ENCODE data around the gene RNF32. TPM values are rescaled to one million over a fixed set of nuclear protein-coding genes. Genes with fewer than 3 reads are reported as not detected.

RNF32 gene
- total and polyA plus RNA-seq, 2 of the 13 experiments (the other 11 are each of a cell fraction or from before 2014, with no cell fraction given), result not detected

- TF ChIP-seq, protein P1, sequence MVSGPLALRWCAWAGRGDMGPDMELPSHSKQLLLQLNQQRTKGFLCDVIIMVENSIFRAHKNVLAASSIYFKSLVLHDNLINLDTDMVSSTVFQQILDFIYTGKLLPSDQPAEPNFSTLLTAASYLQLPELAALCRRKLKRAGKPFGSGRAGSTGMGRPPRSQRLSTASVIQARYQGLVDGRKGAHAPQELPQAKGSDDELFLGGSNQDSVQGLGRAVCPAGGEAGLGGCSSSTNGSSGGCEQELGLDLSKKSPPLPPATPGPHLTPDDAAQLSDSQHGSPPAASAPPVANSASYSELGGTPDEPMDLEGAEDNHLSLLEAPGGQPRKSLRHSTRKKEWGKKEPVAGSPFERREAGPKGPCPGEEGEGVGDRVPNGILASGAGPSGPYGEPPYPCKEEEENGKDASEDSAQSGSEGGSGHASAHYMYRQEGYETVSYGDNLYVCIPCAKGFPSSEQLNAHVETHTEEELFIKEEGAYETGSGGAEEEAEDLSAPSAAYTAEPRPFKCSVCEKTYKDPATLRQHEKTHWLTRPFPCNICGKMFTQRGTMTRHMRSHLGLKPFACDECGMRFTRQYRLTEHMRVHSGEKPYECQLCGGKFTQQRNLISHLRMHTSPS (CRISPR knock-in tag; IDR thresholded peaks at IDR 0.05; ENCODE audit: low read depth), result peak; percentile 75; the same call in 1 of the 2 replicates
- no peak for TF ChIP-seq ZNF816 (CRISPR knock-in tag; IDR thresholded peaks at IDR 0.05; ENCODE audit: borderline replicate concordance)
These were observed 63.4 kb downstream of the RNF32 start (continued) for GRCh38 chr7:156703773-156704482.

DNA sequence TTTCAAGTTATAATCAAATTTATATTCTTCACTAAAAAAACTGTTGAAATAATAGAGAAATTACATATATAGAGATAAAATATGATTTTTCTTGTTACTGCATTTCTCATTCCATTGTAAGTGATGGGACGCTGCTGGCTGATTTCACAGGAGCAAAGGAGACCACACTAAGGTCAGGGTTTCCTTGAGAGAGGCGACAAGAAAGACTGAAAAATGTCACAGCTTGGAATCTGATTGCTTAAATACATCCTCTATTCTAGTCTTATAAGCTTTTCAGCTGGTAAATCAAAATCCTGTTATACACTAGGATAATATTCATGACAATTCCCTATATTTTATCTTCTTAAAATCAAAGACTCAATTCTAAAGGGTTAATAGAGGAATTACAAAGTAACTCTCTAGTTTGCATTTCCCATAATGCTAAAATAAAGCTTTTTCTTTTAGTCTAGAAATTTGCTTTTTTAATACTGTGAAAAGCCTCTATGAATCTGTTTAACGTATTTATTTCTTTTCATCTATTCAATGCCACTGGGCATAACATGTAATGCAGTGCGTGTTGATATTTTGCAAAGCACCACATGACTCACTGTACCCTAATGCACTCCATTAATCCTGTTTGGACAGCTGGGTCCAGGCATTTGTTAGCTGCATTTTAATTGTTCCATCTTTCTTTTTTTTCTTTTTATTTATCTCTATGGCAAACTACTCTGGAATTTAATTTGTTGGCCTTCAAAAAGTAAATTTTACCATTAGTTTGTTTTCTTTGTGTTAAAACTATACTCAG, 81.7 kb downstream of the RNF32 start:
- H3K27ac ChIP-seq (ENCODE audit: extremely low read length, insufficient read depth, low read length), result no peak overlapping the region
- H3K4me3 ChIP-seq (replicated peaks in 1 of 3; ENCODE audit: insufficient read depth in 1 of 3, low read depth in 2 of 3, low read length in 3 of 3), result no peak overlapping the region
- no peaks in the 10 kb centered on the region for H3K9me3 ChIP-seq (ENCODE audit: low read length)
- WGBS (ENCODE audit: low lambda C conversion rate), result 97% methylated on average over 4 of the region's 4 CpGs
- POLR2A ChIA-PET, result no interaction called here
- ATAC-seq (no peak), FAIRE-seq (no peak), DNase-seq (ENCODE audit: low spot score) (no peak)
- in situ Hi-C loops (cut with HindIII; ENCODE audit: extremely low pct_ligation_motif_present, low pct_unique_long_range_greater_than_20kb) (no loop called here), intact Hi-C loops (cut with micrococcal nuclease; ENCODE audit: unreplicated experiment) (no loop called here)
- no peaks in the 10 kb centered on the region for H3K79me2 ChIP-seq (ENCODE audit: insufficient read depth, low read length)
- no peaks in the 10 kb centered on the region for H4K20me1 ChIP-seq (ENCODE audit: insufficient read depth, low read length)
- no peak overlapping the region for H3K9ac ChIP-seq (ENCODE audit: insufficient read depth, low read depth, low read length)
- CTCF ChIA-PET (ENCODE audit: low intra/inter-chr PET ratio, low total read pairs), result no interaction called here
- H3K36me3 ChIP-seq (replicated peaks in 1 of 2; ENCODE audit: control insufficient read depth in 1 of 2, insufficient read depth in 2 of 2, low read length in 2 of 2), result 0 out of 5 replicates have a peak, but pooled peaks cover 0 to under 1% of the 10 kb centered on the region in 2 experiments
- no peak overlapping the region for H2AFZ ChIP-seq (ENCODE audit: low read length)
- H3K4me1 ChIP-seq (ENCODE audit: insufficient read depth, low read length), result peaks cover 9% of the 10 kb centered on the region
- BruUV-seq (replicated peaks), result no TSS peak
- no peaks in the 10 kb centered on the region for H3K27me3 ChIP-seq (ENCODE audit: control insufficient read depth in 1 of 2, insufficient read depth in 2 of 2, low read length in 2 of 2)
- H3K4me2 ChIP-seq (ENCODE audit: low read depth, low read length), result no peak overlapping the region
- TF ChIP-seq, protein P2, sequence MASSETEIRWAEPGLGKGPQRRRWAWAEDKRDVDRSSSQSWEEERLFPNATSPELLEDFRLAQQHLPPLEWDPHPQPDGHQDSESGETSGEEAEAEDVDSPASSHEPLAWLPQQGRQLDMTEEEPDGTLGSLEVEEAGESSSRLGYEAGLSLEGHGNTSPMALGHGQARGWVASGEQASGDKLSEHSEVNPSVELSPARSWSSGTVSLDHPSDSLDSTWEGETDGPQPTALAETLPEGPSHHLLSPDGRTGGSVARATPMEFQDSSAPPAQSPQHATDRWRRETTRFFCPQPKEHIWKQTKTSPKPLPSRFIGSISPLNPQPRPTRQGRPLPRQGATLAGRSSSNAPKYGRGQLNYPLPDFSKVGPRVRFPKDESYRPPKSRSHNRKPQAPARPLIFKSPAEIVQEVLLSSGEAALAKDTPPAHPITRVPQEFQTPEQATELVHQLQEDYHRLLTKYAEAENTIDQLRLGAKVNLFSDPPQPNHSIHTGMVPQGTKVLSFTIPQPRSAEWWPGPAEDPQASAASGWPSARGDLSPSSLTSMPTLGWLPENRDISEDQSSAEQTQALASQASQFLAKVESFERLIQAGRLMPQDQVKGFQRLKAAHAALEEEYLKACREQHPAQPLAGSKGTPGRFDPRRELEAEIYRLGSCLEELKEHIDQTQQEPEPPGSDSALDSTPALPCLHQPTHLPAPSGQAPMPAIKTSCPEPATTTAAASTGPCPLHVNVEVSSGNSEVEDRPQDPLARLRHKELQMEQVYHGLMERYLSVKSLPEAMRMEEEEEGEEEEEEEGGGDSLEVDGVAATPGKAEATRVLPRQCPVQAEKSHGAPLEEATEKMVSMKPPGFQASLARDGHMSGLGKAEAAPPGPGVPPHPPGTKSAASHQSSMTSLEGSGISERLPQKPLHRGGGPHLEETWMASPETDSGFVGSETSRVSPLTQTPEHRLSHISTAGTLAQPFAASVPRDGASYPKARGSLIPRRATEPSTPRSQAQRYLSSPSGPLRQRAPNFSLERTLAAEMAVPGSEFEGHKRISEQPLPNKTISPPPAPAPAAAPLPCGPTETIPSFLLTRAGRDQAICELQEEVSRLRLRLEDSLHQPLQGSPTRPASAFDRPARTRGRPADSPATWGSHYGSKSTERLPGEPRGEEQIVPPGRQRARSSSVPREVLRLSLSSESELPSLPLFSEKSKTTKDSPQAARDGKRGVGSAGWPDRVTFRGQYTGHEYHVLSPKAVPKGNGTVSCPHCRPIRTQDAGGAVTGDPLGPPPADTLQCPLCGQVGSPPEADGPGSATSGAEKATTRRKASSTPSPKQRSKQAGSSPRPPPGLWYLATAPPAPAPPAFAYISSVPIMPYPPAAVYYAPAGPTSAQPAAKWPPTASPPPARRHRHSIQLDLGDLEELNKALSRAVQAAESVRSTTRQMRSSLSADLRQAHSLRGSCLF (CRISPR knock-in tag; IDR thresholded peaks at IDR 0.05; ENCODE audit: borderline replicate concordance), result no peak
- TF ChIP-seq AGO1 (IDR thresholded peaks at IDR 0.05; ENCODE audit: low read depth, low read length, poor library complexity, severe bottlenecking) (no peak), GRHL1 (CRISPR knock-in tag; conservative IDR thresholded peaks at IDR 0.05) (no peak), ZKSCAN8 (CRISPR knock-in tag; IDR thresholded peaks at IDR 0.05; ENCODE audit: borderline replicate concordance) (no peak), ZNF3 (CRISPR knock-in tag; IDR thresholded peaks at IDR 0.05) (no peak), ZNF335 (CRISPR knock-in tag; IDR thresholded peaks at IDR 0.05) (no peak), RELA (CRISPR knock-in tag; IDR thresholded peaks at IDR 0.05) (no peak), AHR (CRISPR knock-in tag; IDR thresholded peaks at IDR 0.05) (no peak), ARID2 (CRISPR knock-in tag; IDR thresholded peaks at IDR 0.05; ENCODE audit: borderline replicate concordance) (no peak), TEAD2 (CRISPR knock-in tag; IDR thresholded peaks at IDR 0.05) (no peak), KMT2A (CRISPR knock-in tag; IDR thresholded peaks at IDR 0.05) (no peak)

Data from HepG2 (cell line).